PC-3 (cell line): ENCODE measurements around the gene SPACA9. TPM values are rescaled to one million over a fixed set of nuclear protein-coding genes. Genes with fewer than 3 reads are reported as not detected.

Experiments
- ATAC-seq: fragments of 200-7000 bp; cut with Tn5 transposase; 2 replicates; pipeline ENCODE4 v1.9.1; 2020; ENCODE audit warnings: mild to moderate bottlenecking, moderate library complexity
- BruUV-seq: library from RNA; stranded (reverse); fragments of 400-500 nt; replicated peaks from 2 replicates; lab custom pipeline; 2021; lab: Mats Ljungman, UMichigan
- CTCF ChIA-PET: fragments of 300-600 bp; sonication (Branson Sonifier 250); formaldehyde crosslinking; loops from one replicate; lab custom pipeline; 2022; ENCODE audit warnings: antibody characterized with exemption; lab: Charles Lee
- POLR2A ChIA-PET: fragments of 300-600 bp; sonication (Branson Sonifier 250); formaldehyde crosslinking; loops from one replicate; lab custom pipeline; 2022; ENCODE audit warnings: antibody characterized with exemption; ENCODE audit not compliant: unreplicated experiment; lab: Charles Lee
- DNase-seq: peaks from one replicate; pipeline ENCODE4 v3.0.0-alpha.2; 2015
- H2AFZ ChIP-seq: fragments of 300-600 bp; sonication (generic); 2 replicates; pipeline ENCODE4 v1.6.0; 2016; ENCODE audit warnings: antibody characterized with exemption, low read length
- H3F3A ChIP-seq: fragments of 300-600 bp; sonication (generic); one replicate; pipeline ENCODE4 v1.6.0; 2017; ENCODE audit warnings: antibody characterized with exemption, low read length, control low read depth, mild to moderate bottlenecking; ENCODE audit not compliant: unreplicated experiment
- H3K27ac ChIP-seq: fragments of 300-600 bp; sonication (generic); 2 replicates; pipeline ENCODE4 v1.5.1; 2016; ENCODE audit warnings: mild to moderate bottlenecking, low read length
- H3K27me3 ChIP-seq: fragments of 300-600 bp; sonication (generic); 2 replicates; pipeline ENCODE4 v1.6.1; 2016; ENCODE audit warnings: low read length, mixed read lengths
- H3K36me3 ChIP-seq: fragments of 300-600 bp; sonication (generic); 2 replicates; pipeline ENCODE4 v1.6.1; 2016; ENCODE audit warnings: low read depth, mixed run types, low read length, mixed read lengths
- H3K4me1 ChIP-seq: fragments of 300-600 bp; sonication (generic); 2 replicates; pipeline ENCODE4 v1.5.1; 2016; ENCODE audit warnings: low read length; ENCODE audit not compliant: insufficient read depth
- H3K4me2 ChIP-seq: fragments of 300-600 bp; sonication (generic); 2 replicates; pipeline ENCODE4 v1.6.0; 2016; ENCODE audit warnings: low read length
- H3K4me3 ChIP-seq: fragments of 300-600 bp; sonication (generic); 2 replicates; pipeline ENCODE4 v1.5.1; 2016; ENCODE audit warnings: mild to moderate bottlenecking, low read length, mixed read lengths
- H3K79me2 ChIP-seq: fragments of 300-600 bp; sonication (generic); 2 replicates; pipeline ENCODE4 v1.6.1; 2017; ENCODE audit warnings: low read length, mixed read lengths
- H3K9ac ChIP-seq: fragments of 300-600 bp; sonication (generic); 2 replicates; pipeline ENCODE4 v1.6.0; 2016; ENCODE audit warnings: mild to moderate bottlenecking, low read length
- H3K9me2 ChIP-seq: fragments of 300-600 bp; sonication (generic); replicated peaks from 2 replicates; pipeline ENCODE4 v1.6.1; 2016; ENCODE audit warnings: mixed run types, low read length, mixed read lengths
- H3K9me3 ChIP-seq: fragments of 300-600 bp; sonication (generic); 2 replicates; pipeline ENCODE4 v1.6.1; 2016; ENCODE audit warnings: low read length, mixed read lengths
- H4K20me1 ChIP-seq: fragments of 300-600 bp; sonication (generic); 2 replicates; pipeline ENCODE4 v1.6.1; 2016; ENCODE audit warnings: low read length, mixed read lengths
- CTCF ChIP-seq: fragments of 300-600 bp; sonication (generic); conservative IDR thresholded peaks from 2 replicates; pipeline ENCODE4 v1.5.1; 2017; ENCODE audit warnings: antibody characterized with exemption, low read depth, mild to moderate bottlenecking, low read length
- EZH2 ChIP-seq: fragments of 300-600 bp; sonication (generic); IDR thresholded peaks from one replicate; pipeline ENCODE4 v1.6.1; 2017; ENCODE audit warnings: antibody characterized with exemption, mild to moderate bottlenecking, low read length; ENCODE audit not compliant: unreplicated experiment
- EZH2phosphoT487 ChIP-seq: fragments of 300-600 bp; sonication (generic); IDR thresholded peaks from 2 replicates; pipeline ENCODE4 v1.6.1; 2018; ENCODE audit warnings: mild to moderate bottlenecking, antibody characterized with exemption, low read length, borderline replicate concordance
- intact Hi-C: fragments of 100-400 bp; cut with micrococcal nuclease; formaldehyde crosslinking; loops from 2 replicates; pipeline ENCODE4 v1.9.0; 2023
- total RNA-seq: library from RNA; depleted of rRNA; stranded (reverse); fragments of >200 nt; gene quantifications from 2 replicates; pipeline ENCODE4 v1.2.3, GENCODE V29; 2014

SPACA9 gene
- total RNA-seq, 1 experiment from 2014 or later: 2.3 TPM

- ATAC-seq (no peak), DNase-seq (no peak)
- ChIA-PET CTCF (no interaction called here), POLR2A (no interaction called here)
- intact Hi-C loops: no loop called here
- Histone ChIP-seq H2AFZ (no peak overlapping the region), H3K79me2 (no peaks in the 10 kb centered on the region), H3K4me3 (no peak overlapping the region), H3K4me1 (no peaks in the 10 kb centered on the region), H3K36me3 (0 out of 2 replicates have a peak, but pooled peaks cover 4% of the 10 kb centered on the region), H4K20me1 (no peaks in the 10 kb centered on the region), H3K4me2 (no peak overlapping the region), H3K9me3 (no peaks in the 10 kb centered on the region), H3K27me3 (no peaks in the 10 kb centered on the region), H3F3A (no peaks in the 10 kb centered on the region), H3K27ac (no peak overlapping the region), H3K9ac (no peak overlapping the region), H3K9me2 (no peaks in the 10 kb centered on the region)
- no TSS peak for BruUV-seq
- no peak for TF ChIP-seq EZH2phosphoT487
- no peak for TF ChIP-seq CTCF
- TF ChIP-seq EZH2: no peak
Observed at GRCh38 chr9:132927704-132928103, 49.0 kb downstream of the SPACA9 start.

GRCh38 chr9:132931178-132931735, 52.6 kb downstream of the SPACA9 start:
- BruUV-seq: no TSS peak
- intact Hi-C loops: no loop called here
- H3K27me3 ChIP-seq: no peaks in the 10 kb centered on the region
- no peaks in the 10 kb centered on the region for H3K36me3 ChIP-seq
- TF ChIP-seq EZH2phosphoT487 (no peak), CTCF (no peak), EZH2 (no peak)
- H3K27ac ChIP-seq: no peak overlapping the region
- peaks cover 7% of the 10 kb centered on the region for H3K79me2 ChIP-seq
- POLR2A ChIA-PET: no interaction called here
- no peaks in the 10 kb centered on the region for H3F3A ChIP-seq
- DNase-seq: no peak
- H4K20me1 ChIP-seq: no peaks in the 10 kb centered on the region
- no peak overlapping the region for H2AFZ ChIP-seq
- no peaks in the 10 kb centered on the region for H3K4me1 ChIP-seq
- no peak overlapping the region for H3K9ac ChIP-seq
- H3K9me3 ChIP-seq: no peaks in the 10 kb centered on the region
- CTCF ChIA-PET: no interaction called here
- no peak overlapping the region for H3K4me3 ChIP-seq
- ATAC-seq: no peak
- H3K9me2 ChIP-seq: no peaks in the 10 kb centered on the region
- H3K4me2 ChIP-seq: no peak overlapping the region

GRCh38 chr9:132935026-132935425, 56.3 kb downstream of the SPACA9 start:
- ChIA-PET POLR2A (no interaction called here), CTCF (no interaction called here)
- Histone ChIP-seq H3K4me3 (no peak overlapping the region), H3K4me2 (no peak overlapping the region), H3K4me1 (peaks cover 15% of the 10 kb centered on the region), H2AFZ (no peak overlapping the region), H3K36me3 (no peaks in the 10 kb centered on the region), H4K20me1 (no peaks in the 10 kb centered on the region), H3K27me3 (no peaks in the 10 kb centered on the region), H3K9me3 (no peaks in the 10 kb centered on the region), H3K79me2 (peaks cover 35% of the 10 kb centered on the region), H3F3A (peaks cover 6% of the 10 kb centered on the region), H3K9ac (no peak overlapping the region), H3K9me2 (no peaks in the 10 kb centered on the region), H3K27ac (no peak overlapping the region)
- intact Hi-C loops: no loop called here
- no TSS peak for BruUV-seq
- TF ChIP-seq EZH2phosphoT487: no peak
- TF ChIP-seq CTCF: no peak
- no peak for TF ChIP-seq EZH2
- ATAC-seq (no peak), DNase-seq (no peak)
